Activated naive CD4-positive, alpha-beta T cell treated with anti-CD3 and anti-CD28 coated beads, Interleukin-2, amount 10 ng/mL, durations not matched to agents 7 days and 5 days (primary cell): ENCODE results near the gene MYO9A.
"Not testable (repeated sequence)": the region's sequence is repeated elsewhere in the genome, so short reads cannot be mapped to it uniquely, and the experiment has no call there.

ENCODE experiments used
- CTCF ChIA-PET: fragments of 350-600 bp; sonication (Branson Sonifier 250); formaldehyde crosslinking; loops from one replicate; lab custom pipeline; 2021; ENCODE audit warnings: antibody characterized with exemption; lab: Charles Lee
- DNase-seq: peaks from one replicate; pipeline ENCODE4 v3.0.0-alpha.2; 2020
- H3K27ac Mint-ChIP-seq: one replicate; pipeline ENCODE4 v1.8.0; 2021; ENCODE audit warnings: mild to moderate bottlenecking, moderate library complexity, mixed read lengths
- H3K27me3 Mint-ChIP-seq: one replicate; pipeline ENCODE4 v1.8.0; 2021; ENCODE audit warnings: mild to moderate bottlenecking, mixed read lengths
- H3K36me3 Mint-ChIP-seq: one replicate; pipeline ENCODE4 v1.8.0; 2021; ENCODE audit warnings: mixed read lengths
- H3K4me1 Mint-ChIP-seq: one replicate; pipeline ENCODE4 v1.8.0; 2021; ENCODE audit warnings: mixed read lengths
- H3K4me3 Mint-ChIP-seq: one replicate; pipeline ENCODE4 v1.8.0; 2021; ENCODE audit warnings: mild to moderate bottlenecking, moderate library complexity, mixed read lengths
- H3K9me3 Mint-ChIP-seq: one replicate; pipeline ENCODE4 v1.8.0; 2021; ENCODE audit warnings: mixed read lengths

The MYO9A gene

DNA sequence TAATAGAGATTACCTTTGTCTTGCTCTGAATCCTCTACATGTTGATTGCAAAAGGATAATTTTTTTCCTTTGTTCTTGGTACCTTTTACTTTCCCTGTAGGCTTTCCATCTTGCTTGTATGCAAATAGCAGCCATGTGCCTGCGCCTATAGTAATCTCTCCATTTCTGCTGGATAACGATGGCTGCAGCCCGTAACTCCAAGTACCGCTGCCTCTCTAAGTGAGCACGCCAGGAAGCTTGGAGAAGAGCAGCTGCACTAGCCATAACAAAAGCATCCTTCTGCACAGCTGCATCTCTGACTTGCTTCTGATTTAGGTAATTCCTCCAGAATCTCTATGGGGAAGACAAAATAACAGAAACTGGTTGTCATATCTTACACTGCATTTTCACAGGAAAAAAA, 218.3 kb downstream of the MYO9A start:
- no peak overlapping the region for H3K4me3 Mint-ChIP-seq
- peaks cover 10% of the 10 kb centered on the region for H3K36me3 Mint-ChIP-seq
- no peaks in the 10 kb centered on the region for H3K4me1 Mint-ChIP-seq
- H3K9me3 Mint-ChIP-seq: no peaks in the 10 kb centered on the region
- no peak for DNase-seq
- H3K27ac Mint-ChIP-seq: no peak overlapping the region
- CTCF ChIA-PET: no interaction called here
- no peaks in the 10 kb centered on the region for H3K27me3 Mint-ChIP-seq

DNA sequence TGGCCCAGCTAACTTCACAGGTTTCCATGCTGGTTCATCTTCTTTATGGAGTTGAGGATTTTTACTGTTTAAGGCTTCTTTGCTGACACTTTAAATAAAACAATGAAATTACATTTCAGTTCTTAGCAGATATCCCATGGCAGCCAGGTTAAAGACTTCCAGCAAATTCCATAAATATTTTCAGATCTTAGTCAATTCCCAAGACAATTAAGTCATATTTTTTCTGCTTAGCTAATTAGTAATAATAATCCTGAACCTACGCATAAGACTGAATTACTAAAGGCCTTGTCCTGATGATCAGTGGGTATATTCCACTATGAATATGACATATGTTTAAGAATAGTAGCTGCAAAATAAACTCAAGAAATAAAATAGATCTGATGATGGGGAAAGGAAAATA, 224.3 kb downstream of the MYO9A start:
- DNase-seq: no peak
- Mint-ChIP-seq H3K27ac (no peak overlapping the region), H3K4me1 (no peaks in the 10 kb centered on the region), H3K27me3 (no peaks in the 10 kb centered on the region), H3K4me3 (no peak overlapping the region), H3K36me3 (peaks cover 8% of the 10 kb centered on the region), H3K9me3 (no peaks in the 10 kb centered on the region)
- CTCF ChIA-PET: no interaction called here

DNA sequence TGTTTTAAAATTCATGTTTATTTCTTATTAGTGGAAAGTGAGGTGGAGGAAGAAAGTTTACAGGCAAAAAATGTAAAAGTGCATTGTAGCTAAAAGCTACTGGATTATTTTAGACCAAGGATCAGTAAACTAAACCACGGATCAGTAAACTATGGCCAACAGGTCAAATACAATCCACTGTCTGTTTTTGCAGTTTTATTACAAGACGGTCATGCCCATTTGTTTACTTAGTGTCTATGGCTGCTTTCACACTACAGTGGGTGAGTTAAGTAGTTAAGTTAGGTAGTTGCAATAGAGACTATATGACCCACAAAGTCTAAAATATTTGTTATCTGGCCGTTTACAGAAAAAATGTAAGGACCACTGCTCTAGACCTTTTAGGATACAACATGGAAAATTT, 225.6 kb downstream of the MYO9A start:
- CTCF ChIA-PET: no interaction called here
- H3K27ac Mint-ChIP-seq: no peak overlapping the region
- no peaks in the 10 kb centered on the region for H3K27me3 Mint-ChIP-seq
- no peak for DNase-seq
- H3K4me3 Mint-ChIP-seq: no peak overlapping the region
- no peaks in the 10 kb centered on the region for H3K4me1 Mint-ChIP-seq
- H3K9me3 Mint-ChIP-seq: no peaks in the 10 kb centered on the region
- no peaks in the 10 kb centered on the region for H3K36me3 Mint-ChIP-seq

DNA sequence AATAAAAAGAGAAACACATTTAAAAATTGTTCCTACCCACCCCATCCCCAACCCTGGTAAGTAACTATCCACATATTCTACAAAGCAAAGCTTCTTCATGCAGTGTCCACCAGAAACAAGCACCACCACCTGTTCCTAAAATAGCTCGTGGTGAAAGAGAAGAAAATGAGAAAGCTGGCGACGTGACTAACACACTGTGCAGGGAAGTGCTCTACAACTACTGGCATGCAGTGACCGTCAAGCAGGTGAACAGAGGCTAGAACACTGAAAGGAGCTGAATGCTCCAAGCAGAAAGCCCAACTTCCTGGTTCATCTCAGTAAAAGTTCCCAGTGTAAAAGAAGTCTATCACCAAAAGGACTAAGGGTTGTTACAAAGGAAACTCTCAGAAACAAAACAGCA, 226.9 kb downstream of the MYO9A start:
- no peak overlapping the region for H3K4me3 Mint-ChIP-seq
- no peaks in the 10 kb centered on the region for H3K9me3 Mint-ChIP-seq
- DNase-seq: no peak
- H3K27ac Mint-ChIP-seq: no peak overlapping the region
- CTCF ChIA-PET: no interaction called here
- H3K36me3 Mint-ChIP-seq: no peaks in the 10 kb centered on the region
- no peaks in the 10 kb centered on the region for H3K27me3 Mint-ChIP-seq
- no peaks in the 10 kb centered on the region for H3K4me1 Mint-ChIP-seq

DNA sequence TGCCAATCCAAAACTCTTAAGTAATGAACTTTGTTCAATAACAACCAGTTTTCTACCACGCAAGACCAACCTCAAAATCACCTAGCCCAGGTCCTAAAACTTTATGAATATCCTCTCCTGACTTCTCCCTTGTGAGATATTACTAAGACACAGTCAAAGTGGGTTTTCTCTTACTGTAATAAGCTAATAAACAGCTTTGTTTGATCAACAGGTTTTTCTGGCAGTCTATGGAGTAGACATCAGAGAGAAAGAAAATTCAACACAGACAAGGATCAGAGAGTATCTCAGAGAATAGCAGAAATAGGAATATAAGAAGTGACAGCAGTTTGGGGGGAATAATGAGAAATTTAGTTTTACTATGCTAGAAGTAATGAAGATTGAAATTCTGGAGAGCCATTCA, 228.0 kb downstream of the MYO9A start:
- peaks cover 2% of the 10 kb centered on the region for H3K36me3 Mint-ChIP-seq
- no peaks in the 10 kb centered on the region for H3K4me1 Mint-ChIP-seq
- H3K27me3 Mint-ChIP-seq: no peaks in the 10 kb centered on the region
- CTCF ChIA-PET: no interaction called here
- H3K9me3 Mint-ChIP-seq: no peaks in the 10 kb centered on the region
- H3K27ac Mint-ChIP-seq: no peak overlapping the region
- no peak for DNase-seq
- H3K4me3 Mint-ChIP-seq: no peak overlapping the region

DNA sequence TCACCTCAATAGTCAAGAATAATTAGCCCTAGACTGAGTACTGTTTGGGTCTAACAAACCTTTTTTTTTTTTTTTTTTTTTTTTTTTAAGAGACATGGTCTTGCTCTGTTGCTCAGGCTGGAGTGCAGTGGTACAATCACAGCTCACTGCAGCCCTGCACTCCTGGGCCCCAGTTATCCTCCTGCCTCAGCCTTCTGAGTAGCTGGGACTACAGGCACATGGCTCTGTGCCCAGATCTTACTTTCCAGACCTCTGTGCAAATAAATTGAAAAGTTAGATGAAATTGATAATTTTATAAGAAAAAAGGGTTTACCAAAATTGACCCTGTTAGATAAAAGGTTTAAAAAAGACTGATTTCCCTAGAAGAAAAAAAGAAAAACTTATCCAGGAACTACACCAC, 228.6 kb downstream of the MYO9A start:
- CTCF ChIA-PET: no interaction called here
- no peaks in the 10 kb centered on the region for H3K27me3 Mint-ChIP-seq
- H3K27ac Mint-ChIP-seq: no peak overlapping the region
- no peak overlapping the region for H3K4me3 Mint-ChIP-seq
- H3K36me3 Mint-ChIP-seq: peaks cover 2% of the 10 kb centered on the region
- no peak for DNase-seq
- H3K9me3 Mint-ChIP-seq: no peaks in the 10 kb centered on the region
- H3K4me1 Mint-ChIP-seq: no peaks in the 10 kb centered on the region

DNA sequence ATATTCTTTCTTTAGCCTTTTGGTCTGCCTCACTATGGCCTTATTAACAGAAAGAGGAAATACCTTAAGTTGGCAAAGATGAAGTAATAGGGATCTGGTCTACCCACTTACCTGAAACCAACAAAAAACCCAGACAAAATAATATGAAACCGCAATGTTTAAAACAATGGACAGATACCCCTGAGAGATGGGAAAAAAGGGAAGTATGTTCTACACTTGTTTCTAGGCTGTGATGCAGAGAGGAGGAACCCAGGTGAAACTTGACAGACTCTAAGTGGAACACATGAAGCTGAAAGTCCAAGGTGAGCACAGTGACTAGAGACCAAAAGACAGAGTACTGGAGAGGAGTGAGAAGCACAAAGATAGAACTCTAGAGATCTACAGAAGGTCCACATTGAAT, 229.2 kb downstream of the MYO9A start:
- Mint-ChIP-seq H3K4me3 (no peak overlapping the region), H3K36me3 (peaks cover 2% of the 10 kb centered on the region), H3K9me3 (no peaks in the 10 kb centered on the region), H3K4me1 (no peaks in the 10 kb centered on the region), H3K27me3 (no peaks in the 10 kb centered on the region), H3K27ac (no peak overlapping the region)
- CTCF ChIA-PET: interaction anchor here (0.8 kb wide), 1 partner anchor 1077 kb away, joined by 3 read pairs; no protein-coding TSS in a partner anchor
- no peak for DNase-seq

DNA sequence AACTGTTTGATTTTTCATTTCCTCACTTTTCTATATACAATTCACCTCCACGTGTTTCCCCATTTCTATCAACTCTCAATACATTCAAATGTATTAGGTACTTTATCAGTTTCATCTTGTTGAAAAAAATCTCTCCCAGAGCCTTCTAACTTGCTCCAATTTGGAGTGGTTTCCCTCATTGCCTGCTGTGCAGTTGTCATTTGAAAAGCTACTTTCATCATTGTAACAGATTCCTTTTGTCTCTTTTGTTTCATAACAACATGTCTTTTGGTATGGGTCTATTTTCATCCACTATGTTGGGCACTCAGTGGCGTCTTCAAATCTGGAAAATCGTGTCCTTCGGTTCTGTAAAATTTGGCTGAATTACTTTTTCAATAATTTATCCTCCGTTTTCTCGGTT, 232.6 kb downstream of the MYO9A start:
- H3K4me3 Mint-ChIP-seq: no peak overlapping the region
- H3K27me3 Mint-ChIP-seq: no peaks in the 10 kb centered on the region
- H3K4me1 Mint-ChIP-seq: no peaks in the 10 kb centered on the region
- H3K36me3 Mint-ChIP-seq: peaks cover 2% of the 10 kb centered on the region
- no peak overlapping the region for H3K27ac Mint-ChIP-seq
- no peak for DNase-seq
- CTCF ChIA-PET: no interaction called here
- H3K9me3 Mint-ChIP-seq: no peaks in the 10 kb centered on the region

DNA sequence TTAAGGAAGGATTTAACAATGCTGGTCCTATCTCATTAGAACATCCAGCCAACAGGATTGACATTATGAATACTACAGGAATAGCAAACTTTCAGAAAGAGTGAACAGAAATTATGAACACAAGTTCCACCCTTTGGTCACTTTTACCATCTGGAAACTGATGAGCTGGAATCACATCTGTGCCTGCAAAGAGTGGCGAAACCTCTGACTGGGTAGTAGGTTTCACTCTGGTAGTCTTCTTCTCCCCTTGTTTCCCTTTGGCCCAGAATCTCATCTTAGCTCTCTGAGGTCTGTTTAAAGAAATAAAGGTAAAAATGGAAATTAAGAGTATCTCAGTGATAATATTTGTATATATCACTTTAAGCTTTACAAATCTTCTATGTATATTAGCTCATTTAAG, 234.5 kb downstream of the MYO9A start:
- Mint-ChIP-seq H3K36me3 (peaks cover 5% of the 10 kb centered on the region), H3K4me1 (no peaks in the 10 kb centered on the region), H3K27ac (no peak overlapping the region), H3K9me3 (no peaks in the 10 kb centered on the region), H3K4me3 (no peak overlapping the region), H3K27me3 (no peaks in the 10 kb centered on the region)
- CTCF ChIA-PET: no interaction called here
- no peak for DNase-seq

DNA sequence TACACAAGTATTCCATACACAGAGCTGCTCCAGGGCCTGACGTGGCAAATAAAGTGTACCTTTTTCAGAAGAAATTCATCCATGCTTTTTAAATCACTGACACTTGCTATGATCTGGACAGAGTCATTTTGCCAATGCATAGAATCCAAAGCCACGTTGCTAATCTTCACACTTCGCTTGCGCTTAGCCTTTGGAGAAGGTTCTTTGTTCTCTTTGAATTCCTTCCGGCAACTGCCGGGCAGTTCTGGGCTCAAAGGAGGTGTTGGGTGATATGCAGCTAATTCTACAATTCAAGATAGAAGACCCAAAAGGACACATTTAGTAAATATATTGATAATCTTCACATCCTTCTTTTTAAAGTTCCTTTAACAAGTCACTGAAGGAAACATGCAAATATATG, 237.7 kb downstream of the MYO9A start:
- no peaks in the 10 kb centered on the region for H3K27me3 Mint-ChIP-seq
- no peaks in the 10 kb centered on the region for H3K4me1 Mint-ChIP-seq
- no peak overlapping the region for H3K4me3 Mint-ChIP-seq
- no peaks in the 10 kb centered on the region for H3K9me3 Mint-ChIP-seq
- H3K27ac Mint-ChIP-seq: no peak overlapping the region
- CTCF ChIA-PET: no interaction called here
- DNase-seq: no peak
- peaks cover 3% of the 10 kb centered on the region for H3K36me3 Mint-ChIP-seq

DNA sequence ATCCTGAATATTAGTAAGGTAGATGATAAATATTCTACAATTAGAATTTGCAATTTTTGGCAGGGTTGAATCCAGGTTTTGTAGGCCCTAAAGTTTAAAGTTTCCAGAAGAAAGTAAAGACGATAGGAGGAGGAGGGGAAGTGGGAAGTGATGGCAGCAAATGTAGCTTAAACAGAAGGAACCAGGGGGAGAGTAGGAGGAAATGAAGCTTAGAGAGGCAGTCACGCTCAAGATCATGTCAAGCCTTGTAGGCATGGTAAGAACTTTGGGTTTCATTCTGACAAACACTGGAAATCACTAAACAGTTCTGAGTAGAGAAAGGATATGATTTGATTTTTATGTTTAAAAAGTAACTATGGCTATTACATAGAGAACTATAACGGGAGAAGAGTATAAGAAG, 243.7 kb downstream of the MYO9A start:
- Mint-ChIP-seq H3K4me1 (no peaks in the 10 kb centered on the region), H3K4me3 (no peak overlapping the region), H3K27me3 (no peaks in the 10 kb centered on the region), H3K27ac (no peak overlapping the region), H3K9me3 (no peaks in the 10 kb centered on the region), H3K36me3 (no peaks in the 10 kb centered on the region)
- CTCF ChIA-PET: no interaction called here
- no peak for DNase-seq

DNA sequence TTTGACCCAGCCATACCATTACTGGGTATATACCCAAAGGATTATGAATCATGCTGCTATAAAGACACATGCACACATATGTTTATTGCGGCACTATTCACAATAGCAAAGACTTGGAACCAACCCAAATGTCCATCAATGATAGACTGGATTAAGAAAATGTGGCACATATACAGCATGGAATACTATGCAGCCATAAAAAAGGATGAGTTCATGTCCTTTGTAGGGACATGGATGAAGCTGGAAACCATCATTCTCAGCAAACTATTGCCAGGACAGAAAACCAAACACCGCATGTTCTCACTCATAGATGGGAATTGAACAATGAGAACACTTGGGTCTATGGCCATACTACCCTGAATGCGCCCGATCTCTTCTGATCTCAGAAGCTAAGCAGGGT, 259.7 kb downstream of the MYO9A start:
- DNase-seq, H3K36me3 Mint-ChIP-seq, CTCF ChIA-PET, H3K4me3 Mint-ChIP-seq, H3K27me3 Mint-ChIP-seq, H3K9me3 Mint-ChIP-seq, H3K4me1 Mint-ChIP-seq, H3K27ac Mint-ChIP-seq: not testable (repeated sequence)

DNA sequence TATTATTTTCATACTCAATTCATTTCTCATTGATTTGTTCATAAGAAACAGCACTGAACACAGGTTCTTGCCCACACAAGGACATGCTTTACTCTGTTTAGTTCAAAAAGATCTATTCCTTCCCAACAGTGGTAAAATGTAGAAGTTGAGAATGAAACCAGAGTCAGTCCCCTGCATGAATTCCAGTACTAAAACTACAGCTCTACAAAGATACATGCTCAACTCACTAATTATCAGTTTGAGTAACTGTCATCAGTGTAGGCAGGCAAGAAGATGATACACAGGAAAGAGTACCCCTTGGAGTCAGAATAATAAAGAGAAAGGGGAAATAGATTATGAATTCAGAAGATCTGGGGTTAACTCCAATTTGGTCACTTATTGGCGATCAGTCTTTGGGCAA, 264.4 kb downstream of the MYO9A start:
- no peak for DNase-seq
- H3K4me3 Mint-ChIP-seq: no peak overlapping the region
- no peak overlapping the region for H3K27ac Mint-ChIP-seq
- H3K36me3 Mint-ChIP-seq: no peaks in the 10 kb centered on the region
- H3K27me3 Mint-ChIP-seq: no peaks in the 10 kb centered on the region
- CTCF ChIA-PET: no interaction called here
- no peaks in the 10 kb centered on the region for H3K4me1 Mint-ChIP-seq
- H3K9me3 Mint-ChIP-seq: no peaks in the 10 kb centered on the region

DNA sequence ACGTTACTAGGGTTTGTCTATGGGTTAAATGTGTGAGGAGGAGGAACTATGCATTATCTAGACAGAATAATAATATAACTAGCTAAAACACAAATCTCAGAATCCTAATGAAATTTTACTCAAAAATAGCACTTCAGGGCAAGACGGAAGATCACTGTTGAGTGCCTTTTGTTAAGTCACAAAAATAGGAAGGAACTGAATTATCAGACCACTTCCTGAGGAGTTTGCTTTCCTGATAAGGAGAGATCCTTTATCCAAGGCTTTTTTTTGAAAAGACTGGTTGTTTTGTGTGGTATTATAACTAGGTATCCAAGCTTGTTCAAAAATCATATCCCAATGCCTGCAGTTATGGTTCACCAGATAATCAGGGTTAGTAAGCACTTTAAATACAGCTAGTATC, 273.0 kb downstream of the MYO9A start:
- Mint-ChIP-seq H3K36me3 (peaks cover 8% of the 10 kb centered on the region), H3K4me3 (no peak overlapping the region), H3K27me3 (no peaks in the 10 kb centered on the region), H3K27ac (no peak overlapping the region), H3K9me3 (no peaks in the 10 kb centered on the region), H3K4me1 (no peaks in the 10 kb centered on the region)
- CTCF ChIA-PET: no interaction called here
- no peak for DNase-seq

DNA sequence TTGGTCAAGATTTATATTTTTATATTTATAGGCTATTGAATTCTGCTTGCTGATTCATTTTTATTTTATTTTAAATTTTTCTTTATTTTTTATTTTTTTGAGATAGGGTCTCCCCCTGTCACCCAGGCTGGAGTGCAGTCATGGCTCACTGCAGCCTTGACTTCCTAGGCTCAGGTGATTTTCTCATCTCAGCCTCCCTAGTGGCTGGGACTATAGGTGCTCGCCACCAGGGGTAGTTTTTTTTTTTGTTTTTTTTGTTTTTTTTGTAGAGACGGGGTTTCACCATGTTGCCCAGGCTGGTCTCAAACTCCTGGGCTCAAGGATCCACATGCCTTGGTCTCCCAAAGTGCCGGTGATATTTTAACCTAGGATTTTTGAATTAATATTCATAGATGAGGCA, 276.4 kb downstream of the MYO9A start:
- Mint-ChIP-seq H3K4me1 (peaks cover 3% of the 10 kb centered on the region), H3K27me3 (no peaks in the 10 kb centered on the region), H3K9me3 (no peaks in the 10 kb centered on the region), H3K36me3 (peaks cover 3% of the 10 kb centered on the region), H3K4me3 (no peak overlapping the region), H3K27ac (no peak overlapping the region)
- DNase-seq: no peak
- CTCF ChIA-PET: no interaction called here

DNA sequence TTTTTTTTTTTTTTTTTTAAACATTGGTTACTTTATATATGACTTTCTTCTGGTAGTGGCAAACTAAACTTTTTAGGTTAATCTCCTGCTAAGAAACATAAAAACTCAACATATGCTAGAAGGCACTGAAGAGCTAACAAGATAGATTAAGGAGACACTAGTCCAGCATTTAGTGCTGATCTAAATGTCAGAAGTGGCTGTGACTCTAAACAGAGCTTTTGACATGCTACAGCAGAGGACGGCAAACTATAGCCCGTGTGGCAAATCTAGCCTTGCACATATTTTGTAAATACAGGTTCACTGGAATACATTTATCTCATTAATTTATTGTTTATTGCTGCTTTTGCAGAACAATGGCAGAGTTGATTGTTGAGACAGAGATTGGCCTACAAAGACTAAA, 287.0 kb downstream of the MYO9A start:
- no peaks in the 10 kb centered on the region for H3K27me3 Mint-ChIP-seq

More for the DNA sequence above, 287.0 kb downstream of the MYO9A start:
- CTCF ChIA-PET: interaction anchor here (1.2 kb wide), 1 partner anchor 12 kb away, joined by 3 read pairs; no protein-coding TSS in a partner anchor
- Mint-ChIP-seq H3K36me3 (peaks cover 18% of the 10 kb centered on the region), H3K9me3 (no peaks in the 10 kb centered on the region), H3K4me1 (no peaks in the 10 kb centered on the region), H3K27ac (no peak overlapping the region), H3K4me3 (no peak overlapping the region)
- no peak for DNase-seq
